HG03196 (cell line): ENCODE results near the gene ESPNL.

ENCODE experiments used
- ATAC-seq: cut with Tn5 transposase; IDR thresholded peaks from one replicate; pipeline ENCODE4 v1.9.1; 2021; ENCODE audit not compliant: unreplicated experiment

Gene ESPNL

GRCh38 chr2:238140040-238140439, 39.9 kb downstream of the ESPNL start:
- ATAC-seq, result no peak

GRCh38 chr2:238140721-238141540, 40.8 kb downstream of the ESPNL start:
- ATAC-seq, result no peak

GRCh38 chr2:238141541-238142318, 41.6 kb downstream of the ESPNL start:
- no peak for ATAC-seq

- no peak for ATAC-seq
Observed at GRCh38 chr2:238142382-238143205, 42.5 kb downstream of the ESPNL start.

GRCh38 chr2:238143239-238143951, 43.3 kb downstream of the ESPNL start:
- no peak for ATAC-seq

GRCh38 chr2:238144262-238144661, 44.1 kb downstream of the ESPNL start:
- no peak for ATAC-seq

- no peak for ATAC-seq
Observed at GRCh38 chr2:238145046-238145445, 44.9 kb downstream of the ESPNL start.

- no peak for ATAC-seq
Observed at GRCh38 chr2:238145851-238146250, 45.7 kb downstream of the ESPNL start.

GRCh38 chr2:238146884-238147544, 46.9 kb downstream of the ESPNL start:
- no peak for ATAC-seq

GRCh38 chr2:238148981-238149380, 48.8 kb downstream of the ESPNL start:
- no peak for ATAC-seq

GRCh38 chr2:238149841-238150572, 49.9 kb downstream of the ESPNL start:
- ATAC-seq, result no peak

GRCh38 chr2:238150686-238151085, 50.5 kb downstream of the ESPNL start:
- no peak for ATAC-seq

GRCh38 chr2:238151205-238151604, 51.1 kb downstream of the ESPNL start:
- no peak for ATAC-seq

- no peak for ATAC-seq
Observed at GRCh38 chr2:238151628-238152235, 51.6 kb downstream of the ESPNL start.

- ATAC-seq, result no peak
Observed at GRCh38 chr2:238152771-238153688, 52.9 kb downstream of the ESPNL start.

- no peak for ATAC-seq
Observed at GRCh38 chr2:238154570-238154969, 54.4 kb downstream of the ESPNL start.

- no peak for ATAC-seq
Observed at GRCh38 chr2:238155051-238155760, 55.1 kb downstream of the ESPNL start.
